ENCODE data around the gene ENOSF1.

- TF ChIP-seq CTCF (IDR thresholded peaks at IDR 0.05) (no peak), POLR2A (IDR thresholded peaks at IDR 0.05) (no peak)
Measured at GRCh38 chr18:732371-732770, 19.9 kb upstream of the ENOSF1 start.
